ENCODE data around the gene RNF151. TPM values are rescaled to one million over a fixed set of nuclear protein-coding genes. Genes with fewer than 3 reads are reported as not detected.
"Not testable (repeated sequence)": the region's sequence is repeated elsewhere in the genome, so short reads cannot be mapped to it uniquely, and the experiment has no call there.

RNF151 gene
- total RNA-seq, 1 experiment from 2014 or later = not detected

GRCh38 chr16:1938910-1939309 lies 27.7 kb upstream of the RNF151 start:
- no peak for DNase-seq (ENCODE audit: low read depth)

GRCh38 chr16:1939833-1940232 lies 26.8 kb upstream of the RNF151 start:
- DNase-seq (ENCODE audit: low read depth) = not testable (repeated sequence)

- DNase-seq (ENCODE audit: low read depth) = no peak
Observed at GRCh38 chr16:1940273-1941161, 26.1 kb upstream of the RNF151 start.

- DNase-seq (ENCODE audit: low read depth) = no peak
Observed at GRCh38 chr16:1941162-1942046, 25.3 kb upstream of the RNF151 start.

GRCh38 chr16:1942047-1942809 lies 24.4 kb upstream of the RNF151 start:
- DNase-seq (ENCODE audit: low read depth) = peak; percentile 37

GRCh38 chr16:1942810-1943726 lies 23.6 kb upstream of the RNF151 start, which contains the start of gene MSRB1:
TSS of gene MSRB1 (minus strand) at chr16:1943199. CDS start at chr16:1943156, 43 bp downstream.
- peak; percentile 97 for DNase-seq (ENCODE audit: low read depth)

- no peak for DNase-seq (ENCODE audit: low read depth)
Observed at GRCh38 chr16:1944612-1945199, 21.9 kb upstream of the RNF151 start.

- DNase-seq (ENCODE audit: low read depth) = no peak
Observed at GRCh38 chr16:1945559-1946391, 20.9 kb upstream of the RNF151 start.

GRCh38 chr16:1946495-1947368 lies 19.9 kb upstream of the RNF151 start:
- DNase-seq (ENCODE audit: low read depth) = no peak

GRCh38 chr16:1947369-1947670 lies 19.3 kb upstream of the RNF151 start:
- no peak for DNase-seq (ENCODE audit: low read depth)

GRCh38 chr16:1949507-1949906 lies 17.1 kb upstream of the RNF151 start:
- DNase-seq (ENCODE audit: low read depth) = no peak

GRCh38 chr16:1950047-1950446 lies 16.6 kb upstream of the RNF151 start:
- DNase-seq (ENCODE audit: low read depth) = no peak

GRCh38 chr16:1950559-1950958 lies 16.1 kb upstream of the RNF151 start:
- DNase-seq (ENCODE audit: low read depth) = no peak

- no peak for DNase-seq (ENCODE audit: low read depth)
Observed at GRCh38 chr16:1953734-1954133, 12.9 kb upstream of the RNF151 start.

GRCh38 chr16:1957434-1958142 lies 9.1 kb upstream of the RNF151 start:
- DNase-seq (ENCODE audit: low read depth) = not testable (repeated sequence)

GRCh38 chr16:1958143-1958491 lies 8.5 kb upstream of the RNF151 start:
- DNase-seq (ENCODE audit: low read depth) = not testable (repeated sequence)

GRCh38 chr16:1958715-1959268 lies 7.9 kb upstream of the RNF151 start:
- DNase-seq (ENCODE audit: low read depth) = no peak

All from LHCN-M2 (cell line).